HCT116 (cell line): ENCODE measurements around the gene IMPA2. TPM values are rescaled to one million over a fixed set of nuclear protein-coding genes. Genes with fewer than 3 reads are reported as not detected.

Experiments
- ATAC-seq: fragments of 200-7000 bp; cut with Tn5 transposase; 2 replicates; pipeline ENCODE4 v1.9.1; 2020; ENCODE audit warnings: mild to moderate bottlenecking, moderate library complexity
- BruUV-seq: library from RNA; stranded (reverse); fragments of 400-500 nt; replicated peaks from 2 replicates; lab custom pipeline; 2021; lab: Mats Ljungman, UMichigan
- CTCF ChIA-PET: fragments of 300-600 bp; sonication (Branson Sonifier 250); formaldehyde crosslinking; loops from one replicate; lab custom pipeline; 2021; ENCODE audit warnings: antibody characterized with exemption; lab: Charles Lee
- POLR2A ChIA-PET: fragments of 300-600, 350-600 bp; sonication (Branson Sonifier 250); formaldehyde crosslinking; loops from one replicate; lab custom pipeline; 2021; ENCODE audit warnings: antibody characterized with exemption; lab: Charles Lee
- RAD21 ChIA-PET, 2 experiments: fragments of 300-600 bp; sonication (Branson Sonifier 250); formaldehyde crosslinking; loops; one replicate each; lab custom pipeline; 2023; ENCODE audit warnings: low total read pairs in 2 of 2; ENCODE audit not compliant: uncharacterized antibody in 2 of 2, unreplicated experiment in 2 of 2, low non-redundant PET in 1 of 2; lab: Charles Lee
- DNase-seq: peaks from one replicate; pipeline ENCODE4 v3.0.0-alpha.2; 2010; ENCODE audit warnings: low read depth, low spot score
- H2AFZ ChIP-seq: fragments of 200-600 bp; shearing (Covaris generic), sonication (generic); 2 replicates; pipeline ENCODE4 v1.6.1; 2017; ENCODE audit warnings: low read depth, mixed run types, mixed read lengths, antibody characterized with exemption, low read length; ENCODE audit not compliant: poor library complexity, severe bottlenecking
- H3K27ac ChIP-seq: 2 replicates; pipeline ENCODE4 v1.5.1; 2012; ENCODE audit warnings: low read depth, low read length
- H3K27me3 ChIP-seq: fragments of 200-600 bp; sonication (generic); 2 replicates; pipeline ENCODE4 v1.6.1; 2016; ENCODE audit warnings: mixed run types, low read length, mixed read lengths; ENCODE audit not compliant: insufficient read depth
- H3K36me3 ChIP-seq, 2 experiments: fragments of 200-500 bp in 1 of 2; fragments of 200-600 bp in 1 of 2; sonication (Bioruptor generic) in 1 of 2; sonication (generic) in 1 of 2; 2 replicates each; pipeline versions ENCODE4 v1.5.1 to v1.6.1; 2014 to 2016; ENCODE audit warnings: low read length in 2 of 2, inconsistent platforms in 1 of 2, mixed read lengths in 1 of 2, mixed run types in 1 of 2; ENCODE audit not compliant: insufficient read depth in 2 of 2, control insufficient read depth in 1 of 2
- H3K4me1 ChIP-seq, 2 experiments: fragments of 200-600 bp in 1 of 2; sonication (generic) in 1 of 2; 2 replicates each; pipeline versions ENCODE4 v1.5.1 to v1.6.1; 2012 to 2017; ENCODE audit warnings: low read length in 2 of 2, inconsistent platforms in 1 of 2, mild to moderate bottlenecking in 1 of 2, mixed read lengths in 1 of 2, mixed run types in 1 of 2, moderate library complexity in 1 of 2; ENCODE audit not compliant: insufficient read depth in 2 of 2, control insufficient read depth in 1 of 2
- H3K4me2 ChIP-seq: fragments of 200-600 bp; sonication (generic); 2 replicates; pipeline ENCODE4 v1.6.1; 2017; ENCODE audit warnings: mixed run types, low read length, mixed read lengths
- H3K4me3 ChIP-seq, 2 experiments: fragments of 200-600 bp in 1 of 2; sonication (generic) in 1 of 2; replicated peaks in 1 of 2; 2 replicates each; pipeline ENCODE4 v1.5.1; 2011 to 2016; ENCODE audit warnings: low read length in 2 of 2, control low read depth in 1 of 2, low read depth in 1 of 2, mild to moderate bottlenecking in 1 of 2, mixed read lengths in 1 of 2, mixed run types in 1 of 2
- H3K79me2 ChIP-seq: fragments of 200-600 bp; sonication (generic); 2 replicates; pipeline ENCODE4 v1.6.1; 2017; ENCODE audit warnings: mild to moderate bottlenecking, mixed run types, low read length, moderate library complexity, mixed read lengths; ENCODE audit not compliant: insufficient read depth
- H3K9ac ChIP-seq: fragments of 200-600 bp; sonication (generic); 2 replicates; pipeline ENCODE4 v1.6.1; 2016; ENCODE audit warnings: low read length, mixed read lengths
- H3K9me2 ChIP-seq: fragments of 200-600 bp; sonication (generic), shearing (Covaris generic); 2 replicates; pipeline ENCODE4 v1.6.1; 2017; ENCODE audit warnings: mixed run types, mild to moderate bottlenecking, moderate library complexity; ENCODE audit not compliant: insufficient read depth
- H3K9me3 ChIP-seq, 2 experiments: fragments of 200-500 bp in 1 of 2; fragments of 200-600 bp in 1 of 2; sonication (Bioruptor generic) in 1 of 2; sonication (generic) in 1 of 2; 2 replicates each; pipeline ENCODE4 v1.6.1; 2014 to 2017; ENCODE audit warnings: low read length in 2 of 2, mixed read lengths in 2 of 2, inconsistent platforms in 1 of 2, low read depth in 1 of 2, mild to moderate bottlenecking in 1 of 2, mixed run types in 1 of 2, moderate library complexity in 1 of 2; ENCODE audit not compliant: control insufficient read depth in 1 of 2, insufficient read depth in 1 of 2
- H4K20me1 ChIP-seq: fragments of 200-600 bp; sonication (generic), shearing (Covaris generic); 2 replicates; pipeline ENCODE4 v1.6.1; 2017; ENCODE audit warnings: mixed run types, mild to moderate bottlenecking, moderate library complexity; ENCODE audit not compliant: insufficient read depth
- CBX3 ChIP-seq: IDR thresholded peaks from 2 replicates; pipeline ENCODE4 v1.6.1; 2012; ENCODE audit warnings: low read depth
- FOSL1 ChIP-seq: IDR thresholded peaks from 2 replicates; pipeline ENCODE4 v1.6.1; 2012; ENCODE audit warnings: low read depth
- POLR2A ChIP-seq: IDR thresholded peaks from 2 replicates; pipeline ENCODE4 v1.7.0; 2011; ENCODE audit warnings: borderline replicate concordance; ENCODE audit not compliant: insufficient read depth, insufficient read length; ENCODE audit errors: extremely low read depth
- POLR2AphosphoS5 ChIP-seq: IDR thresholded peaks from 2 replicates; pipeline ENCODE4 v1.6.1; 2011; ENCODE audit warnings: mild to moderate bottlenecking, low read depth, low read length, moderate library complexity
- RAD21 ChIP-seq: IDR thresholded peaks from 2 replicates; pipeline ENCODE4 v1.6.1; 2012; ENCODE audit warnings: low read depth, mild to moderate bottlenecking
- SIN3A ChIP-seq: IDR thresholded peaks from 2 replicates; pipeline ENCODE4 v1.6.1; 2012; ENCODE audit warnings: low read depth
- ZFX ChIP-seq: fragments of 450-650 bp; IDR thresholded peaks from 2 replicates; pipeline ENCODE4 v1.6.1; 2017
- ZNF274 ChIP-seq: fragments of 200-500 bp; sonication (Bioruptor generic); IDR thresholded peaks from 2 replicates; pipeline ENCODE4 v1.6.1; 2014; ENCODE audit warnings: mild to moderate bottlenecking, low read depth, low read length, inconsistent platforms
- intact Hi-C: fragments of 100-400 bp; cut with micrococcal nuclease; formaldehyde crosslinking; loops from 2 replicates; pipeline ENCODE4 v1.10.0; 2022
- total RNA-seq: library from RNA; stranded (reverse); gene quantifications from one replicate; pipeline ENCODE4 v1.2.1, GENCODE V29; 2021; ENCODE audit not compliant: unreplicated experiment
- TF ChIP-seq, protein P1 (sequence below): IDR thresholded peaks from 2 replicates; pipeline ENCODE4 v1.6.1; 2012
- TF ChIP-seq, protein P2 (sequence below): IDR thresholded peaks from 2 replicates; pipeline ENCODE4 v1.6.1; 2011; ENCODE audit warnings: mild to moderate bottlenecking, low read length, moderate library complexity; ENCODE audit not compliant: insufficient replicate concordance; ENCODE audit errors: extremely low read depth

IMPA2 gene
- total RNA-seq, 1 experiment from 2014 or later: 32.5 TPM

DNA sequence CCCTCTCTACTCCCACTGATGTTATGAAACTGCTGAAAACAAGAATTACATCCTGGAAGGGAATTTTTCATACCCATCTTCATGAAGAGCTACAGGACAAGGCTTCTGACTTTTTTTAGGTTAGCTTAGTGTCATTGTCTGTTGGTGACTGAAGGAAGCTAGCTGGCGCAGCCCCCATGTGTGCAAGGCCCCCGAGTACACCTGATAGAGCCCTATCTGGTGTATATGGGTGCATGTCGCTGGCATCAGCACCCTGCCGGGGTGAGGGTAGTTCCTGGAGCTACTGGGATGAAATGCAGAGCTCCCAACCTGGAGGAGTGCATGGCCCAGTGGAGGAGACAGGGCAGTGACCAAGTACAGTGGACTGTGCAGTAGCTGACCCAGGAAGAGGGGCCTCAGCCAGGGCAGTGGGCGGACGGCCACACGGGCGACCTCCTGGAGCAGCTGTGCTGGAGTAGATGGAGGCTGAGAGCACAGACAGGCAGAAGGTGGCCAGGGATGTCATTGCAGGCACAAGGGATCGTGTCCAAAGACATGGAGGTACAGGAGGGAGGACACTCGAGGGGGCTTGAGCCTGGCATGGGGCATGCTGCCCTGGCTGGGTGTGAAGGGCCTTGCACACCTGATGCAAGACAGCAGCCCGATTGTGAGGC lies 12.1 kb downstream of the IMPA2 start:
- no peaks in the 10 kb centered on the region for H3K27me3 ChIP-seq
- intact Hi-C loops: no loop called here
- H2AFZ ChIP-seq: no peak overlapping the region
- H3K9me2 ChIP-seq: no peaks in the 10 kb centered on the region
- H3K4me3 ChIP-seq: no peak overlapping the region
- no peaks in the 10 kb centered on the region for H3K9me3 ChIP-seq
- TF ChIP-seq ZFX: no peak
- TF ChIP-seq ZNF274: no peak
- TF ChIP-seq RAD21: no peak
- no peak for TF ChIP-seq POLR2AphosphoS5
- TF ChIP-seq, protein P1, sequence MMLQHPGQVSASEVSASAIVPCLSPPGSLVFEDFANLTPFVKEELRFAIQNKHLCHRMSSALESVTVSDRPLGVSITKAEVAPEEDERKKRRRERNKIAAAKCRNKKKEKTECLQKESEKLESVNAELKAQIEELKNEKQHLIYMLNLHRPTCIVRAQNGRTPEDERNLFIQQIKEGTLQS: no peak
- no peak for TF ChIP-seq FOSL1
- TF ChIP-seq CBX3: no peak
- TF ChIP-seq SIN3A: no peak
- TF ChIP-seq, protein P2, sequence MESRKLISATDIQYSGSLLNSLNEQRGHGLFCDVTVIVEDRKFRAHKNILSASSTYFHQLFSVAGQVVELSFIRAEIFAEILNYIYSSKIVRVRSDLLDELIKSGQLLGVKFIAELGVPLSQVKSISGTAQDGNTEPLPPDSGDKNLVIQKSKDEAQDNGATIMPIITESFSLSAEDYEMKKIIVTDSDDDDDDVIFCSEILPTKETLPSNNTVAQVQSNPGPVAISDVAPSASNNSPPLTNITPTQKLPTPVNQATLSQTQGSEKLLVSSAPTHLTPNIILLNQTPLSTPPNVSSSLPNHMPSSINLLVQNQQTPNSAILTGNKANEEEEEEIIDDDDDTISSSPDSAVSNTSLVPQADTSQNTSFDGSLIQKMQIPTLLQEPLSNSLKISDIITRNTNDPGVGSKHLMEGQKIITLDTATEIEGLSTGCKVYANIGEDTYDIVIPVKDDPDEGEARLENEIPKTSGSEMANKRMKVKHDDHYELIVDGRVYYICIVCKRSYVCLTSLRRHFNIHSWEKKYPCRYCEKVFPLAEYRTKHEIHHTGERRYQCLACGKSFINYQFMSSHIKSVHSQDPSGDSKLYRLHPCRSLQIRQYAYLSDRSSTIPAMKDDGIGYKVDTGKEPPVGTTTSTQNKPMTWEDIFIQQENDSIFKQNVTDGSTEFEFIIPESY: no peak
- no peak for TF ChIP-seq POLR2A
- H3K9ac ChIP-seq: no peak overlapping the region
- BruUV-seq: no TSS peak
- ChIA-PET POLR2A (interaction anchor here (1.2 to 2.6 kb wide), 2 partner anchors 10 to 55 kb away, joined by 3 to 14 read pairs; no protein-coding TSS in a partner anchor), RAD21 (interaction anchor here in 1 of 2 experiments (3.9 kb wide), 1 partner anchor 56 kb away, joined by 23 read pairs; no protein-coding TSS in a partner anchor), CTCF (interaction anchor here (3.9 to 8.5 kb wide), 2 partner anchors 12 to 56 kb away, joined by 33 to 162 read pairs; partner anchors contain the start of gene IMPA2)
- H3K36me3 ChIP-seq: no peaks in the 10 kb centered on the region
- H3K27ac ChIP-seq: no peak overlapping the region
- no peak for DNase-seq
- no peak overlapping the region for H3K4me2 ChIP-seq
- no peaks in the 10 kb centered on the region for H3K79me2 ChIP-seq
- no peaks in the 10 kb centered on the region for H4K20me1 ChIP-seq
- ATAC-seq: no peak
- peaks cover 6 to 23% of the 10 kb centered on the region in 2 experiments; a peak in 3 of 4 replicates for H3K4me1 ChIP-seq
